Adrenal gland (tissue), 5 donors: ENCODE data around the gene TEAD1.

Experiments
- CTCF ChIP-seq, 6 experiments: fragments of 450-650 bp in 4 of 6; fragments of 200-600 bp in 2 of 6; sonication (generic) in 1 of 6; IDR thresholded peaks; 1 replicate in 5 of 6; 2 replicates in 1 of 6; pipeline versions ENCODE4 v1.5.1 to v1.8.0; 2016 to 2021; ENCODE audit warnings: antibody characterized with exemption in 6 of 6, mild to moderate bottlenecking in 2 of 6, moderate library complexity in 1 of 6
- POLR2A ChIP-seq, 2 donors: fragments of 450-650 bp; IDR thresholded peaks; one replicate each; pipeline ENCODE4 v1.6.1; 2017; ENCODE audit warnings: antibody characterized with exemption in 2 of 2, mild to moderate bottlenecking in 2 of 2, moderate library complexity in 1 of 2
- donor health status: DM: no; HTN: no; CAD: no.

GRCh38 chr11:12867531-12867930, 193.3 kb downstream of the TEAD1 start:
- no peak for TF ChIP-seq POLR2A (IDR thresholded peaks at IDR 0.05)
- no peak for TF ChIP-seq CTCF (IDR thresholded peaks at IDR 0.05)
